IPS-NIHi7 (cell line): ENCODE measurements around the gene KDM4E.

ENCODE experiments used
- DNase-seq: peaks from one replicate; pipeline ENCODE4 v3.0.0; 2012; ENCODE audit warnings: mixed read lengths; ENCODE audit errors: extremely low spot score

Gene KDM4E

GRCh38 chr11:95050595-95051202 lies 25.6 kb downstream of the KDM4E start:
- DNase-seq: no peak

- DNase-seq: no peak
Observed at GRCh38 chr11:95054356-95054755, 29.3 kb downstream of the KDM4E start.

GRCh38 chr11:95055283-95055897 lies 30.3 kb downstream of the KDM4E start:
- no peak for DNase-seq

GRCh38 chr11:95057959-95058358 lies 32.9 kb downstream of the KDM4E start:
- DNase-seq: no peak

- DNase-seq: no peak
Observed at GRCh38 chr11:95058621-95059020, 33.6 kb downstream of the KDM4E start.

- DNase-seq: no peak
Observed at GRCh38 chr11:95059046-95059445, 34.0 kb downstream of the KDM4E start.

GRCh38 chr11:95065336-95065735 lies 40.3 kb downstream of the KDM4E start:
- DNase-seq: no peak

- no peak for DNase-seq
Observed at GRCh38 chr11:95066716-95067038, 41.6 kb downstream of the KDM4E start, which contains the start of gene SRSF8. Gene SRSF8 (plus strand): TSS chr11:95066919. CDS start chr11:95067227, 308 bp downstream.

- peak; percentile 63 for DNase-seq
Observed at GRCh38 chr11:95067039-95067840, 42.2 kb downstream of the KDM4E start.

GRCh38 chr11:95067841-95068219 lies 42.8 kb downstream of the KDM4E start:
- DNase-seq: no peak

GRCh38 chr11:95068549-95068948 lies 43.5 kb downstream of the KDM4E start:
- no peak for DNase-seq

GRCh38 chr11:95070471-95070870 lies 45.4 kb downstream of the KDM4E start:
- no peak for DNase-seq

GRCh38 chr11:95072948-95073347 lies 47.9 kb downstream of the KDM4E start:
- DNase-seq: no peak

- no peak for DNase-seq
Observed at GRCh38 chr11:95074792-95075563, 49.9 kb downstream of the KDM4E start.

GRCh38 chr11:95076416-95076815 lies 51.4 kb downstream of the KDM4E start:
- DNase-seq: no peak

- no peak for DNase-seq
Observed at GRCh38 chr11:95076981-95077380, 51.9 kb downstream of the KDM4E start.
